Vagina (tissue), 2 donors: ENCODE data around the gene SRY. TPM values are rescaled to one million over a fixed set of nuclear protein-coding genes. Genes with fewer than 3 reads are reported as not detected.

Source experiments
- DNase-seq, 2 donors: peaks; one replicate each; pipeline ENCODE4 v3.0.0-alpha.2; 2017; ENCODE audit errors: extremely low spot score in 2 of 2
- H3K27ac ChIP-seq: fragments of 200-600 bp; sonication (generic); one replicate; pipeline ENCODE4 v1.5.1; 2019
- H3K27me3 ChIP-seq: fragments of 200-600 bp; sonication (generic); one replicate; pipeline ENCODE4 v1.5.1; 2019
- H3K36me3 ChIP-seq, 2 donors: fragments of 200-600 bp; sonication (generic); one replicate each; pipeline ENCODE4 v1.5.1; 2017 to 2019
- H3K4me1 ChIP-seq: fragments of 200-600 bp; sonication (generic); one replicate; pipeline ENCODE4 v1.5.1; 2019
- H3K4me3 ChIP-seq, 2 donors: fragments of 200-600 bp; sonication (generic); 1 replicate in 1 of 2; 2 replicates in 1 of 2; pipeline ENCODE4 v1.5.1; 2016 to 2019
- H3K9me3 ChIP-seq: fragments of 200-600 bp; sonication (generic); one replicate; pipeline ENCODE4 v1.5.1; 2019
- POLR2A ChIP-seq, 2 donors: fragments of 450-650 bp; IDR thresholded peaks; one replicate each; pipeline ENCODE4 v1.6.1; 2017; ENCODE audit warnings: antibody characterized with exemption in 2 of 2, mild to moderate bottlenecking in 2 of 2, moderate library complexity in 2 of 2
- POLR2AphosphoS5 ChIP-seq, 2 donors: sonication (generic); formaldehyde crosslinking; IDR thresholded peaks; one replicate each; pipeline ENCODE4 v1.9.0; 2017; ENCODE audit warnings: antibody characterized with exemption in 2 of 2, mild to moderate bottlenecking in 2 of 2, low read depth in 1 of 2; ENCODE audit not compliant: insufficient read depth in 1 of 2
- intact Hi-C: fragments of 100-400 bp; cut with DNase I; formaldehyde crosslinking; loops from one replicate; pipeline ENCODE4 v1.15.1; 2023
- total RNA-seq: library from RNA; depleted of rRNA; stranded (reverse); fragments of >200 nt; gene quantifications from one replicate; pipeline ENCODE4 v1.2.3, GENCODE V29; 2016
- TF ChIP-seq, protein P1 (sequence below), 3 experiments: fragments of 450-650 bp in 2 of 3; fragments of 200-600 bp in 1 of 3; sonication (generic) in 1 of 3; IDR thresholded peaks; one replicate each; pipeline ENCODE4 v1.5.1; 2017 to 2019; ENCODE audit warnings: antibody characterized with exemption in 3 of 3, mild to moderate bottlenecking in 2 of 3, moderate library complexity in 2 of 3

The SRY gene
- total RNA-seq, 1 donor from 2014 or later, result not detected

DNA sequence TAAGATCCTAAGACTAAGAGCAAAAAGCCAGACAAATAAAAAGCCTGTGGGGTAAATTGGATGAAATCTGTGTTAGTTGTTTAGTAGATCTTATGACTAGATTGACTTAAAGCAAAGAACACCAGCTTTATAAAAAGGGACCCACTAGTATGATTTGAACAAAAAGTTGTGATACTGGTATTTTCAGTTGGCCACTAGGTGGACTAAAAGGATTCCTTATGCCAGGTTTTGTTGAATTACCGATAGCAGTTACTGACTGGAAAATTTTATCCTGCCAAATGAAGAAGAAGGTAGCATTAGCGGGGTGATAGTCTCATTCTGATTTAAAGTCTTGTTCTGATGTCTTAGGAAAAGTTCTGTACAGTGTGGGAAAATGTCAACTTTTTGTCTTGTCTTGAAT lies 12.8 kb upstream of the SRY start:
- no peak for TF ChIP-seq POLR2AphosphoS5 (IDR thresholded peaks at IDR 0.05; ENCODE audit: insufficient read depth in 1 of 2, low read depth in 1 of 2)
- TF ChIP-seq, protein P1, sequence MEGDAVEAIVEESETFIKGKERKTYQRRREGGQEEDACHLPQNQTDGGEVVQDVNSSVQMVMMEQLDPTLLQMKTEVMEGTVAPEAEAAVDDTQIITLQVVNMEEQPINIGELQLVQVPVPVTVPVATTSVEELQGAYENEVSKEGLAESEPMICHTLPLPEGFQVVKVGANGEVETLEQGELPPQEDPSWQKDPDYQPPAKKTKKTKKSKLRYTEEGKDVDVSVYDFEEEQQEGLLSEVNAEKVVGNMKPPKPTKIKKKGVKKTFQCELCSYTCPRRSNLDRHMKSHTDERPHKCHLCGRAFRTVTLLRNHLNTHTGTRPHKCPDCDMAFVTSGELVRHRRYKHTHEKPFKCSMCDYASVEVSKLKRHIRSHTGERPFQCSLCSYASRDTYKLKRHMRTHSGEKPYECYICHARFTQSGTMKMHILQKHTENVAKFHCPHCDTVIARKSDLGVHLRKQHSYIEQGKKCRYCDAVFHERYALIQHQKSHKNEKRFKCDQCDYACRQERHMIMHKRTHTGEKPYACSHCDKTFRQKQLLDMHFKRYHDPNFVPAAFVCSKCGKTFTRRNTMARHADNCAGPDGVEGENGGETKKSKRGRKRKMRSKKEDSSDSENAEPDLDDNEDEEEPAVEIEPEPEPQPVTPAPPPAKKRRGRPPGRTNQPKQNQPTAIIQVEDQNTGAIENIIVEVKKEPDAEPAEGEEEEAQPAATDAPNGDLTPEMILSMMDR (IDR thresholded peaks at IDR 0.05), result no peak
- no peak for TF ChIP-seq POLR2A (IDR thresholded peaks at IDR 0.05)
- no peaks in the 10 kb centered on the region for H3K36me3 ChIP-seq
- H3K4me1 ChIP-seq, result no peaks in the 10 kb centered on the region
- intact Hi-C loops, result no loop called here
- H3K4me3 ChIP-seq, result no peak overlapping the region
- no peak for DNase-seq
- H3K27ac ChIP-seq, result no peak overlapping the region
- no peaks in the 10 kb centered on the region for H3K27me3 ChIP-seq
- no peaks in the 10 kb centered on the region for H3K9me3 ChIP-seq

DNA sequence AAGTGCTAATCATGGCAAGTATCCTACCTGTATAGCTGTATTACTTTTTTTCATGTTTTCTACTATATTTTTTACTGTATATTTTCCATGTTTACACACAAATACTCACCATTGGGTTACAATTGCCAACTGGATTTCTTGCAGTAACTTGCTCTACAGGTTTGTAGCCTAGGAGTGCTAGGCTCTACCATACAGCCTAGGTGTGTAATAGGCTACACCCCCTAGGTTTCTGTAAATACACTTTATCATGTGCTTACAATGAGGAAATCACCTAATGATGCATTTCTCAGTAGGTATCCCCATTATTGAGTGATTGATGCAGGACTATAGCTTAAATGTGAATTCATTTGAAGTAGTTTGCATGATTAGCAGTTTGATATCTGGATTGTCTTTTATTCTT lies 10.5 kb upstream of the SRY start:
- Histone ChIP-seq H3K4me1 (no peaks in the 10 kb centered on the region), H3K36me3 (no peaks in the 10 kb centered on the region), H3K27me3 (no peaks in the 10 kb centered on the region), H3K9me3 (no peaks in the 10 kb centered on the region), H3K4me3 (no peak overlapping the region), H3K27ac (no peak overlapping the region)
- TF ChIP-seq POLR2A (IDR thresholded peaks at IDR 0.05) (no peak), POLR2AphosphoS5 (IDR thresholded peaks at IDR 0.05; ENCODE audit: insufficient read depth in 1 of 2, low read depth in 1 of 2) (no peak)
- TF ChIP-seq, protein P1 (IDR thresholded peaks at IDR 0.05), result no peak
- intact Hi-C loops, result no loop called here
- DNase-seq, result no peak

DNA sequence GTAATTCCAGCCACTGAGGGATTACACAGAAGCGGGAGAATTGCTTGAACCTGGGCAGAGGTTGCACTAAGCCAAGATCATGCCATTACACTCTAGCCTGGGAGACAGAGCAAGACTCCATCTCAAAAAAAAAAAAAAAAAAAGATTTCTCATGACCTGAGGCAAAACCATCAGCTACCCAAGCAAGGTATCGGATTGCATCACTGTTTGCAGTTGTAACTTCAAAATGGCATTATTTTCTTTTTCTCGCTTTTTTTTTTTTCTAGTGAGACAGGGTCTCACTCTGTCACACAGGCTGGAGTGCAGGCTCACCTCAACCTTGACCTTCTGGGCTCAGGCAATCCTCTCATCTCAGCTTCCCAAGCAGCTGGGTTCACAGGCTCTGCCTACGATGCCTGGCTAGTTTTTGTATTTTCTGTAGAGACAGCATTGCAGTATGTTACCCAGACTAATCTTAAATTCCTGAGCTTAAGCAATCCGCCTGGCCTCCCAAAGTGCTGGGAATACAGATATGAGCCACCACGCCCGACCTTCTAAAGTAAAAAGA lies 9.6 kb upstream of the SRY start:
- Histone ChIP-seq H3K36me3 (no peaks in the 10 kb centered on the region), H3K27me3 (no peaks in the 10 kb centered on the region), H3K27ac (no peak overlapping the region), H3K4me3 (no peak overlapping the region), H3K9me3 (no peaks in the 10 kb centered on the region), H3K4me1 (no peaks in the 10 kb centered on the region)
- no peak for DNase-seq
- intact Hi-C loops, result no loop called here
- TF ChIP-seq, protein P1 (IDR thresholded peaks at IDR 0.05), result no peak
- TF ChIP-seq POLR2AphosphoS5 (IDR thresholded peaks at IDR 0.05; ENCODE audit: insufficient read depth in 1 of 2, low read depth in 1 of 2) (no peak), POLR2A (IDR thresholded peaks at IDR 0.05) (no peak)

DNA sequence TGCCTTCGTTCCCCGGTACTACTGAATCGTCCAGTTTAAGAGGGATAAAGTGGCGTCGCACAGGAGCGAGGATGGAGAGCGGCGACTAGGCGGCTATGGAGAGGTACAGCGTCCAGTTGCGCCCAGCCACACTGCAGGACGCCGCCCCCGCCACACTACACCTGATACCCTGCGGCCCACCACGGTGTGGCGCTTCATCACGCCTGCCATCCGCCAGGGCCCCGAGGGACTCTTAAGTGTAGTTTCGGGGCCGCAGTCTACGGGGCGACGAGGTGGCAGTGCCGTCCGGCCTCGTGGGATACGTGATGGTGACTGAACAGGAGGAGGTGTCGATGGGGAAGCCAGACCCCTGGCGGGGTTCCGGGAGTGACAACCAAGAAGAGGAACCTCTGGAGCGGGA lies 2.3 kb upstream of the SRY start:
- TF ChIP-seq, protein P1 (IDR thresholded peaks at IDR 0.05), result no peak
- TF ChIP-seq POLR2A (IDR thresholded peaks at IDR 0.05) (no peak), POLR2AphosphoS5 (IDR thresholded peaks at IDR 0.05; ENCODE audit: insufficient read depth in 1 of 2, low read depth in 1 of 2) (no peak)
- Histone ChIP-seq H3K36me3 (no peaks in the 10 kb centered on the region), H3K4me3 (no peak overlapping the region), H3K27ac (no peak overlapping the region), H3K9me3 (no peaks in the 10 kb centered on the region), H3K27me3 (no peaks in the 10 kb centered on the region), H3K4me1 (no peaks in the 10 kb centered on the region)
- DNase-seq, result no peak
- intact Hi-C loops, result no loop called here

DNA sequence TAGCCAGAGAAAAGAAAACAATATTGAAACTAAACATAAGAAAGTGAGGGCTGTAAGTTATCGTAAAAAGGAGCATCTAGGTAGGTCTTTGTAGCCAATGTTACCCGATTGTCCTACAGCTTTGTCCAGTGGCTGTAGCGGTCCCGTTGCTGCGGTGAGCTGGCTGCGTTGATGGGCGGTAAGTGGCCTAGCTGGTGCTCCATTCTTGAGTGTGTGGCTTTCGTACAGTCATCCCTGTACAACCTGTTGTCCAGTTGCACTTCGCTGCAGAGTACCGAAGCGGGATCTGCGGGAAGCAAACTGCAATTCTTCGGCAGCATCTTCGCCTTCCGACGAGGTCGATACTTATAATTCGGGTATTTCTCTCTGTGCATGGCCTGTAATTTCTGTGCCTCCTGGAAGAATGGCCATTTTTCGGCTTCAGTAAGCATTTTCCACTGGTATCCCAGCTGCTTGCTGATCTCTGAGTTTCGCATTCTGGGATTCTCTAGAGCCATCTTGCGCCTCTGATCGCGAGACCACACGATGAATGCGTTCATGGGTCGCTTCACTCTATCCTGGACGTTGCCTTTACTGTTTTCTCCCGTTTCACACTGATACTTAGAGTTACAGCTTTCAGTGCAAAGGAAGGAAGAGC lies 488 bp downstream of the SRY start:
- no peak for DNase-seq
- H3K4me1 ChIP-seq, result no peaks in the 10 kb centered on the region
- TF ChIP-seq POLR2AphosphoS5 (IDR thresholded peaks at IDR 0.05; ENCODE audit: insufficient read depth in 1 of 2, low read depth in 1 of 2) (no peak), POLR2A (IDR thresholded peaks at IDR 0.05) (no peak)
- TF ChIP-seq, protein P1 (IDR thresholded peaks at IDR 0.05), result no peak
- no peaks in the 10 kb centered on the region for H3K36me3 ChIP-seq
- no peak overlapping the region for H3K27ac ChIP-seq
- intact Hi-C loops, result no loop called here
- H3K27me3 ChIP-seq, result no peaks in the 10 kb centered on the region
- H3K9me3 ChIP-seq, result no peaks in the 10 kb centered on the region
- H3K4me3 ChIP-seq, result no peak overlapping the region
